IMR-90 (cell line): ENCODE data around the gene PPP1R3E. TPM values are rescaled to one million over a fixed set of nuclear protein-coding genes. Genes with fewer than 3 reads are reported as not detected.
A peak's percentile ranks its signal among the peaks of the same experiment; 100 is the strongest.

ENCODE experiments used
- ATAC-seq: fragments of 200-7000 bp; cut with Tn5 transposase; 2 replicates; pipeline ENCODE4 v1.9.1; 2020; ENCODE audit warnings: low read depth, mild to moderate bottlenecking, moderate library complexity
- BruUV-seq: library from RNA; stranded (reverse); fragments of 400-500 nt; replicated peaks from 2 replicates; lab custom pipeline; 2021; lab: Mats Ljungman, UMichigan
- CTCF ChIA-PET: fragments of 300-600 bp; formaldehyde crosslinking; extraction: SDS; loops from one replicate; lab custom pipeline; 2021; ENCODE audit warnings: antibody characterized with exemption; lab: Yijun Ruan, JAX
- POLR2A ChIA-PET: fragments of 300-600 bp; sonication (Branson Sonifier 250); formaldehyde crosslinking; loops from one replicate; lab custom pipeline; 2022; ENCODE audit warnings: antibody characterized with exemption; ENCODE audit not compliant: unreplicated experiment; lab: Charles Lee
- DNase-seq: peaks from one replicate; pipeline ENCODE4 v3.0.0; 2013
- H2AFZ ChIP-seq: replicated peaks from 2 replicates; pipeline ENCODE3; 2013; ENCODE audit warnings: low read length, mild to moderate bottlenecking; ENCODE audit not compliant: poor library complexity
- H2AK5ac ChIP-seq: 2 replicates; pipeline ENCODE4 v1.6.1; 2013; ENCODE audit warnings: low read depth, low read length, inconsistent platforms
- H2AK9ac ChIP-seq: replicated peaks from 2 replicates; pipeline ENCODE3; 2013; ENCODE audit warnings: mild to moderate bottlenecking, low read depth, low read length, moderate library complexity; ENCODE audit not compliant: poor library complexity
- H2BK120ac ChIP-seq: 2 replicates; pipeline ENCODE4 v1.6.1; 2013; ENCODE audit warnings: low read depth, low read length, inconsistent platforms
- H2BK15ac ChIP-seq: 3 replicates; pipeline ENCODE4 v1.6.1; 2013; ENCODE audit warnings: low read depth, low read length, inconsistent platforms
- H2BK20ac ChIP-seq: 2 replicates; pipeline ENCODE4 v1.6.1; 2013; ENCODE audit warnings: low read depth, mild to moderate bottlenecking, inconsistent platforms, low read length, moderate library complexity
- H2BK5ac ChIP-seq: 2 replicates; pipeline ENCODE4 v1.6.1; 2013; ENCODE audit warnings: mild to moderate bottlenecking, low read depth, low read length, inconsistent platforms; ENCODE audit not compliant: poor library complexity, severe bottlenecking
- H3K14ac ChIP-seq: replicated peaks from 2 replicates; pipeline ENCODE4 v1.6.1; 2013; ENCODE audit warnings: low read depth, low read length, inconsistent platforms
- H3K18ac ChIP-seq: 2 replicates; pipeline ENCODE4 v1.6.1; 2013; ENCODE audit warnings: low read depth, low read length, control low read depth
- H3K23ac ChIP-seq: 2 replicates; pipeline ENCODE4 v1.6.1; 2013; ENCODE audit warnings: low read depth, low read length, inconsistent platforms
- H3K27ac ChIP-seq: 2 replicates; pipeline ENCODE4 v1.5.1; 2013; ENCODE audit warnings: mild to moderate bottlenecking, control low read depth, low read length; ENCODE audit not compliant: insufficient read depth
- H3K27me3 ChIP-seq: 2 replicates; pipeline ENCODE4 v1.6.1; 2013; ENCODE audit warnings: low read length; ENCODE audit not compliant: control insufficient read depth, insufficient read depth
- H3K36me3 ChIP-seq: 2 replicates; pipeline ENCODE4 v1.6.1; 2013; ENCODE audit warnings: low read length, mixed read lengths; ENCODE audit not compliant: control insufficient read depth, insufficient read depth
- H3K4ac ChIP-seq: 2 replicates; pipeline ENCODE4 v1.6.1; 2013; ENCODE audit warnings: low read depth, low read length, inconsistent platforms
- H3K4me1 ChIP-seq: 2 replicates; pipeline ENCODE4 v1.6.1; 2013; ENCODE audit warnings: low read length, mixed read lengths; ENCODE audit not compliant: control insufficient read depth, insufficient read depth
- H3K4me2 ChIP-seq: 2 replicates; pipeline ENCODE4 v1.6.1; 2013; ENCODE audit warnings: low read depth, mild to moderate bottlenecking, control low read depth, low read length, moderate library complexity
- H3K4me3 ChIP-seq: 2 replicates; pipeline ENCODE4 v1.5.1; 2013; ENCODE audit warnings: low read depth, mild to moderate bottlenecking, control low read depth, low read length, moderate library complexity; ENCODE audit not compliant: insufficient read depth
- H3K56ac ChIP-seq: 2 replicates; pipeline ENCODE4 v1.6.1; 2013; ENCODE audit warnings: low read length, inconsistent platforms; ENCODE audit not compliant: insufficient read depth; ENCODE audit errors: extremely low read depth
- H3K79me1 ChIP-seq, 2 experiments: 2 replicates each; pipeline ENCODE4 v1.6.1; 2013; ENCODE audit warnings: low read length in 2 of 2, inconsistent platforms in 1 of 2, low read depth in 1 of 2
- H3K9ac ChIP-seq: 2 replicates; pipeline ENCODE4 v1.6.1; 2013; ENCODE audit warnings: low read depth, low read length, control low read depth
- H3K9me1 ChIP-seq: 2 replicates; pipeline ENCODE4 v1.6.1; 2013; ENCODE audit warnings: low read length, inconsistent platforms; ENCODE audit not compliant: insufficient read depth
- H3K9me3 ChIP-seq: 2 replicates; pipeline ENCODE4 v1.6.1; 2013; ENCODE audit warnings: low read length; ENCODE audit not compliant: control insufficient read depth, insufficient read depth
- H4K20me1 ChIP-seq: 2 replicates; pipeline ENCODE4 v1.6.1; 2013; ENCODE audit warnings: low read length, inconsistent platforms; ENCODE audit not compliant: insufficient read depth
- H4K5ac ChIP-seq: 2 replicates; pipeline ENCODE4 v1.6.1; 2013; ENCODE audit warnings: mild to moderate bottlenecking, low read depth, low read length, control low read depth
- H4K8ac ChIP-seq, 2 experiments: 2 replicates each; pipeline ENCODE4 v1.6.1; 2013; ENCODE audit warnings: low read depth in 2 of 2, low read length in 2 of 2, control low read depth in 1 of 2, inconsistent platforms in 1 of 2
- H4K91ac ChIP-seq: 2 replicates; pipeline ENCODE4 v1.6.1; 2013; ENCODE audit warnings: low read depth, low read length, inconsistent platforms; ENCODE audit not compliant: insufficient read depth
- BHLHE40 ChIP-seq: fragments of 150-350 bp; IDR thresholded peaks from 2 replicates; pipeline ENCODE4 v1.6.1; 2016; ENCODE audit warnings: mild to moderate bottlenecking, low read depth, low read length
- CEBPB ChIP-seq: IDR thresholded peaks from 2 replicates; pipeline ENCODE4 v1.6.1; 2012; ENCODE audit warnings: low read depth, low read length, improper control_type of control experiment
- CHD1 ChIP-seq: IDR thresholded peaks from 2 replicates; pipeline ENCODE4 v1.6.1; 2012; ENCODE audit warnings: low read depth, low read length, improper control_type of control experiment
- CTCF ChIP-seq: conservative IDR thresholded peaks from 2 replicates; pipeline ENCODE4 v1.5.1; 2012; ENCODE audit warnings: mild to moderate bottlenecking, low read depth, low read length, improper control_type of control experiment
- MXI1 ChIP-seq: IDR thresholded peaks from 2 replicates; pipeline ENCODE4 v1.6.1; 2012; ENCODE audit warnings: low read depth, mild to moderate bottlenecking, low read length, moderate library complexity, borderline replicate concordance
- NFE2L2 ChIP-seq: fragments of 150-350 bp; IDR thresholded peaks from 2 replicates; pipeline ENCODE4 v1.6.1; 2016; ENCODE audit warnings: low read depth, mild to moderate bottlenecking, low read length
- POLR2A ChIP-seq: IDR thresholded peaks from 2 replicates; pipeline ENCODE4 v1.6.1; 2012; ENCODE audit warnings: mild to moderate bottlenecking, low read depth, low read length
- RAD21 ChIP-seq: IDR thresholded peaks from 2 replicates; pipeline ENCODE4 v1.6.1; 2012; ENCODE audit warnings: low read length, improper control_type of control experiment
- RCOR1 ChIP-seq: IDR thresholded peaks from 2 replicates; pipeline ENCODE4 v1.6.1; 2012; ENCODE audit warnings: mild to moderate bottlenecking, low read length, improper control_type of control experiment; ENCODE audit not compliant: insufficient replicate concordance
- RFX5 ChIP-seq: IDR thresholded peaks from 2 replicates; pipeline ENCODE4 v1.8.0; 2012; ENCODE audit warnings: low read depth, mild to moderate bottlenecking, low read length, moderate library complexity
- SMC3 ChIP-seq: fragments of 150-350 bp; IDR thresholded peaks from 2 replicates; pipeline ENCODE4 v1.6.1; 2016; ENCODE audit warnings: low read depth, mild to moderate bottlenecking, antibody characterized with exemption, low read length, moderate library complexity
- WGBS, 2 experiments: methylation state at CpG; one replicate each; pipeline versions ENCODE4 v1.1.5 to v1.1.7; 2013; ENCODE audit warnings: missing lambda C conversion rate in 2 of 2; ENCODE audit not compliant: insufficient read length in 1 of 2; ENCODE audit errors: extremely low coverage in 2 of 2; 5-methylcytosine and 5-hydroxymethylcytosine counted together
- dilution Hi-C: fragments of 300-500 bp; cut with HindIII; formaldehyde crosslinking; loops from one replicate; pipeline ENCODE4 v1.14.3; 2018; ENCODE audit warnings: low sequenced_read_pairs; ENCODE audit not compliant: unreplicated experiment
- in situ Hi-C: fragments of 300-500 bp; cut with MboI; formaldehyde crosslinking; loops from 3 replicates; pipeline ENCODE4 v1.14.3; 2019; ENCODE audit warnings: low sequenced_read_pairs, inconsistent platforms, mixed read lengths
- intact Hi-C: fragments of 100-400 bp; cut with micrococcal nuclease; formaldehyde crosslinking; loops from 2 replicates; pipeline ENCODE4 v1.10.0; 2022
- polyA plus RNA-seq, 3 experiments: library from polyadenylated mRNA; depleted of rRNA; stranded (reverse); fragments of >200 nt; gene quantifications; 2 replicates each; pipeline ENCODE4 v1.2.3, GENCODE V29; 2012; ENCODE audit warnings: low replicate concordance in 1 of 3
- total RNA-seq: library from RNA; depleted of rRNA; stranded (reverse); fragments of >200 nt; gene quantifications from 2 replicates; pipeline ENCODE4 v1.2.3, GENCODE V29; 2012
- TF ChIP-seq, protein P1 (sequence below): fragments of 150-350 bp; IDR thresholded peaks from 2 replicates; pipeline ENCODE4 v1.6.1; 2016; ENCODE audit warnings: low read depth, mild to moderate bottlenecking, low read length, moderate library complexity, borderline replicate concordance
- TF ChIP-seq, protein P2 (sequence below): fragments of 150-350 bp; IDR thresholded peaks from 2 replicates; pipeline ENCODE4 v1.6.1; 2017; ENCODE audit warnings: mild to moderate bottlenecking, antibody characterized with exemption, low read length, low read depth

PPP1R3E gene
- total and polyA plus RNA-seq, 2 of the 4 experiments (the other 2 are of a cell fraction): 1.3 to 3.5 TPM

- Histone ChIP-seq H4K20me1 (peaks cover 16% of the 10 kb centered on the region; the same call in 1 of the 2 replicates), H4K5ac (no peak overlapping the region), H3K9me3 (no peaks in the 10 kb centered on the region), H2AK9ac (peak overlapping the region; percentile 98), H3K23ac (peak overlapping the region; percentile 98), H3K14ac (peak overlapping the region; percentile 98), H3K9me1 (no peaks in the 10 kb centered on the region), H4K91ac (peak overlapping the region; percentile 87; the same call in 1 of the 2 replicates), H2AK5ac (peak overlapping the region; percentile 96), H3K27ac (peak overlapping the region; percentile 88; the same call in 1 of the 2 replicates), H3K4me2 (peak overlapping the region; percentile 82), H3K27me3 (no peaks in the 10 kb centered on the region), H4K8ac (peak overlapping the region; percentile 34 to 83), H3K36me3 (peaks cover 27% of the 10 kb centered on the region), H3K9ac (peak overlapping the region; percentile 98), H3K79me1 (peaks cover 18 to 41% of the 10 kb centered on the region in 2 experiments), H2BK5ac (peak overlapping the region; percentile 91), H2AFZ (no peak overlapping the region), H2BK120ac (no peak overlapping the region), H3K4me3 (peak overlapping the region; percentile 99), H2BK15ac (no peak overlapping the region), H3K56ac (peak overlapping the region; percentile 91; the same call in 1 of the 2 replicates), H2BK20ac (no peak overlapping the region), H3K18ac (no peak overlapping the region; the same call in 1 of the 2 replicates), H3K4me1 (peaks cover 6% of the 10 kb centered on the region; the same call in 1 of the 2 replicates), H3K4ac (peak overlapping the region; percentile 93; the same call in 1 of the 2 replicates)
- dilution Hi-C loops: no loop called here
- BruUV-seq: no TSS peak
- CTCF ChIA-PET: interaction anchor here (1.9 kb wide), 1 partner anchor 23 kb away, joined by 4 read pairs; no protein-coding TSS in a partner anchor
- in situ Hi-C loops: loop anchor here (10.0 to 25.0 kb wide), 5 partner anchors 52 to 1114 kb away; partner anchors contain the start of genes CBLN3, CMTM5, EMC9 and FITM1
- DNase-seq (no peak), ATAC-seq (no peak)
- 80 to 100% methylated on average over 1 of the region's 10 CpGs for WGBS, 2 experiments
- intact Hi-C loops: no loop called here
- POLR2A ChIA-PET: interaction anchor here (0.6 kb wide), 1 partner anchor 50 kb away, joined by 7 read pairs; no protein-coding TSS in a partner anchor
- TF ChIP-seq SMC3: no peak
- TF ChIP-seq CHD1: no peak
- TF ChIP-seq, protein P1, sequence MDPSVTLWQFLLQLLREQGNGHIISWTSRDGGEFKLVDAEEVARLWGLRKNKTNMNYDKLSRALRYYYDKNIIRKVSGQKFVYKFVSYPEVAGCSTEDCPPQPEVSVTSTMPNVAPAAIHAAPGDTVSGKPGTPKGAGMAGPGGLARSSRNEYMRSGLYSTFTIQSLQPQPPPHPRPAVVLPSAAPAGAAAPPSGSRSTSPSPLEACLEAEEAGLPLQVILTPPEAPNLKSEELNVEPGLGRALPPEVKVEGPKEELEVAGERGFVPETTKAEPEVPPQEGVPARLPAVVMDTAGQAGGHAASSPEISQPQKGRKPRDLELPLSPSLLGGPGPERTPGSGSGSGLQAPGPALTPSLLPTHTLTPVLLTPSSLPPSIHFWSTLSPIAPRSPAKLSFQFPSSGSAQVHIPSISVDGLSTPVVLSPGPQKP: no peak
- no peak for TF ChIP-seq RCOR1
- TF ChIP-seq RFX5: no peak
- TF ChIP-seq NFE2L2: no peak
- no peak for TF ChIP-seq POLR2A
- TF ChIP-seq RAD21: no peak
- no peak for TF ChIP-seq CTCF
- TF ChIP-seq BHLHE40: no peak
- no peak for TF ChIP-seq CEBPB
- TF ChIP-seq, protein P2, sequence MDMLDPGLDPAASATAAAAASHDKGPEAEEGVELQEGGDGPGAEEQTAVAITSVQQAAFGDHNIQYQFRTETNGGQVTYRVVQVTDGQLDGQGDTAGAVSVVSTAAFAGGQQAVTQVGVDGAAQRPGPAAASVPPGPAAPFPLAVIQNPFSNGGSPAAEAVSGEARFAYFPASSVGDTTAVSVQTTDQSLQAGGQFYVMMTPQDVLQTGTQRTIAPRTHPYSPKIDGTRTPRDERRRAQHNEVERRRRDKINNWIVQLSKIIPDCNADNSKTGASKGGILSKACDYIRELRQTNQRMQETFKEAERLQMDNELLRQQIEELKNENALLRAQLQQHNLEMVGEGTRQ: no peak
- no peak for TF ChIP-seq MXI1
Measured at GRCh38 chr14:23322568-23323517, 20.2 kb upstream of the PPP1R3E start.
